ENCODE data around the gene SELENOK. TPM values are rescaled to one million over a fixed set of nuclear protein-coding genes. Genes with fewer than 3 reads are reported as not detected.
A peak's percentile ranks its signal among the peaks of the same experiment; 100 is the strongest.

SELENOK gene
- total and polyA plus RNA-seq, 2 of the 4 experiments (the other 2 are of a cell fraction), result 35.5 to 37.1 TPM

DNA sequence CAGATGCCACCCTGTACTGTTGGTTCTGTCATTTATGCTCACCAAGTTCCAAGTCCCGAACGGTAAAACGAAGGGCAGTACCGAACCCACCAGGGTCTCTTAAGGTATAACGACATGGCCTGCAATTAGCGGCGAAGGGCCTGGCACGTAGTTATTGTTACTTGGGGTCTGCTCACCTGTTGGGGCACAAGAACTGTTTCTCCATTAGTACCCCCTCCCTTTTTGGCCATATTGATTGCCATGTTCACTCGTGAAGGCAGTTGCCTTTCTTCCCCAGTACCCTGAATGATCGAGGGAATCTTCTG lies 44.9 kb downstream of the SELENOK start:
- ATAC-seq (ENCODE audit: low read depth) (no peak), DNase-seq (no peak)
- Histone ChIP-seq H3K27ac (ENCODE audit: insufficient read depth, low read length) (no peak overlapping the region), H3K23ac (ENCODE audit: low read depth, low read length) (no peak overlapping the region), H2AK5ac (ENCODE audit: low read depth, low read length) (no peak overlapping the region), H4K5ac (ENCODE audit: low read depth, low read length) (no peak overlapping the region), H3K79me1 (ENCODE audit: low read depth in 1 of 2, low read length in 2 of 2) (no peaks in the 10 kb centered on the region), H3K9me3 (ENCODE audit: control insufficient read depth, insufficient read depth, low read length) (peaks cover 3% of the 10 kb centered on the region; the same call in 1 of the 2 replicates), H3K4me2 (ENCODE audit: low read depth, low read length) (peak overlapping the region; percentile 36; the same call in 1 of the 2 replicates), H3K14ac (replicated peaks; ENCODE audit: low read depth, low read length) (no peak overlapping the region), H2AFZ (replicated peaks; ENCODE audit: low read length, poor library complexity) (peak overlapping the region; percentile 90), H3K4me1 (ENCODE audit: control insufficient read depth, insufficient read depth, low read length) (no peaks in the 10 kb centered on the region; the same call in 1 of the 2 replicates), H3K18ac (ENCODE audit: low read depth, low read length) (no peak overlapping the region), H4K91ac (ENCODE audit: insufficient read depth, low read depth, low read length) (no peak overlapping the region), H3K36me3 (ENCODE audit: control insufficient read depth, insufficient read depth, low read length) (no peaks in the 10 kb centered on the region), H2BK15ac (ENCODE audit: low read depth, low read length) (no peak overlapping the region), H3K4ac (ENCODE audit: low read depth, low read length) (no peak overlapping the region), H3K4me3 (ENCODE audit: insufficient read depth, low read depth, low read length) (no peak overlapping the region), H3K27me3 (ENCODE audit: control insufficient read depth, insufficient read depth, low read length) (peaks cover 58% of the 10 kb centered on the region), H2BK5ac (ENCODE audit: low read depth, low read length, poor library complexity, severe bottlenecking) (no peak overlapping the region), H4K20me1 (ENCODE audit: insufficient read depth, low read length) (no peaks in the 10 kb centered on the region), H3K9me1 (ENCODE audit: insufficient read depth, low read length) (no peaks in the 10 kb centered on the region), H2BK20ac (ENCODE audit: low read depth, low read length) (no peak overlapping the region), H4K8ac (ENCODE audit: low read depth in 2 of 2, low read length in 2 of 2) (no peak overlapping the region), H2AK9ac (replicated peaks; ENCODE audit: low read depth, low read length, poor library complexity) (no peak overlapping the region), H3K56ac (ENCODE audit: extremely low read depth, insufficient read depth, low read length) (no peak overlapping the region), H3K9ac (ENCODE audit: low read depth, low read length) (no peak overlapping the region), H2BK120ac (ENCODE audit: low read depth, low read length) (no peak overlapping the region)
- CTCF ChIA-PET, result no interaction called here
- TF ChIP-seq, protein P1, sequence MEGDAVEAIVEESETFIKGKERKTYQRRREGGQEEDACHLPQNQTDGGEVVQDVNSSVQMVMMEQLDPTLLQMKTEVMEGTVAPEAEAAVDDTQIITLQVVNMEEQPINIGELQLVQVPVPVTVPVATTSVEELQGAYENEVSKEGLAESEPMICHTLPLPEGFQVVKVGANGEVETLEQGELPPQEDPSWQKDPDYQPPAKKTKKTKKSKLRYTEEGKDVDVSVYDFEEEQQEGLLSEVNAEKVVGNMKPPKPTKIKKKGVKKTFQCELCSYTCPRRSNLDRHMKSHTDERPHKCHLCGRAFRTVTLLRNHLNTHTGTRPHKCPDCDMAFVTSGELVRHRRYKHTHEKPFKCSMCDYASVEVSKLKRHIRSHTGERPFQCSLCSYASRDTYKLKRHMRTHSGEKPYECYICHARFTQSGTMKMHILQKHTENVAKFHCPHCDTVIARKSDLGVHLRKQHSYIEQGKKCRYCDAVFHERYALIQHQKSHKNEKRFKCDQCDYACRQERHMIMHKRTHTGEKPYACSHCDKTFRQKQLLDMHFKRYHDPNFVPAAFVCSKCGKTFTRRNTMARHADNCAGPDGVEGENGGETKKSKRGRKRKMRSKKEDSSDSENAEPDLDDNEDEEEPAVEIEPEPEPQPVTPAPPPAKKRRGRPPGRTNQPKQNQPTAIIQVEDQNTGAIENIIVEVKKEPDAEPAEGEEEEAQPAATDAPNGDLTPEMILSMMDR (conservative IDR thresholded peaks at IDR 0.05; ENCODE audit: low read depth, low read length), result no peak
- TF ChIP-seq CEBPB (IDR thresholded peaks at IDR 0.05; ENCODE audit: low read depth, low read length) (no peak), NFE2L2 (IDR thresholded peaks at IDR 0.05; ENCODE audit: low read depth, low read length) (no peak), SMC3 (IDR thresholded peaks at IDR 0.05; ENCODE audit: low read depth, low read length) (no peak), FOS (IDR thresholded peaks at IDR 0.05; ENCODE audit: low read depth, low read length) (no peak), MAFK (IDR thresholded peaks at IDR 0.05; ENCODE audit: low read depth, low read length) (no peak), RCOR1 (IDR thresholded peaks at IDR 0.05; ENCODE audit: insufficient replicate concordance, low read length) (no peak), MAZ (IDR thresholded peaks at IDR 0.05; ENCODE audit: borderline replicate concordance, low read depth, low read length) (no peak), BHLHE40 (IDR thresholded peaks at IDR 0.05; ENCODE audit: low read depth, low read length) (no peak), CHD1 (IDR thresholded peaks at IDR 0.05; ENCODE audit: low read depth, low read length) (no peak), RAD21 (IDR thresholded peaks at IDR 0.05; ENCODE audit: low read length) (no peak), POLR2A (IDR thresholded peaks at IDR 0.05; ENCODE audit: low read depth, low read length) (no peak), RFX5 (IDR thresholded peaks at IDR 0.05; ENCODE audit: low read depth, low read length) (no peak), MXI1 (IDR thresholded peaks at IDR 0.05; ENCODE audit: borderline replicate concordance, low read depth, low read length) (no peak)
- TF ChIP-seq, protein P2, sequence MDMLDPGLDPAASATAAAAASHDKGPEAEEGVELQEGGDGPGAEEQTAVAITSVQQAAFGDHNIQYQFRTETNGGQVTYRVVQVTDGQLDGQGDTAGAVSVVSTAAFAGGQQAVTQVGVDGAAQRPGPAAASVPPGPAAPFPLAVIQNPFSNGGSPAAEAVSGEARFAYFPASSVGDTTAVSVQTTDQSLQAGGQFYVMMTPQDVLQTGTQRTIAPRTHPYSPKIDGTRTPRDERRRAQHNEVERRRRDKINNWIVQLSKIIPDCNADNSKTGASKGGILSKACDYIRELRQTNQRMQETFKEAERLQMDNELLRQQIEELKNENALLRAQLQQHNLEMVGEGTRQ (IDR thresholded peaks at IDR 0.05; ENCODE audit: low read depth, low read length), result no peak
- TF ChIP-seq, protein P3, sequence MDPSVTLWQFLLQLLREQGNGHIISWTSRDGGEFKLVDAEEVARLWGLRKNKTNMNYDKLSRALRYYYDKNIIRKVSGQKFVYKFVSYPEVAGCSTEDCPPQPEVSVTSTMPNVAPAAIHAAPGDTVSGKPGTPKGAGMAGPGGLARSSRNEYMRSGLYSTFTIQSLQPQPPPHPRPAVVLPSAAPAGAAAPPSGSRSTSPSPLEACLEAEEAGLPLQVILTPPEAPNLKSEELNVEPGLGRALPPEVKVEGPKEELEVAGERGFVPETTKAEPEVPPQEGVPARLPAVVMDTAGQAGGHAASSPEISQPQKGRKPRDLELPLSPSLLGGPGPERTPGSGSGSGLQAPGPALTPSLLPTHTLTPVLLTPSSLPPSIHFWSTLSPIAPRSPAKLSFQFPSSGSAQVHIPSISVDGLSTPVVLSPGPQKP (IDR thresholded peaks at IDR 0.05; ENCODE audit: borderline replicate concordance, low read depth, low read length), result no peak
- BruUV-seq (replicated peaks), result no TSS peak
- intact Hi-C loops (cut with micrococcal nuclease) (no loop called here), in situ Hi-C loops (cut with MboI; ENCODE audit: low sequenced_read_pairs) (no loop called here), dilution Hi-C loops (cut with HindIII; ENCODE audit: low sequenced_read_pairs, unreplicated experiment) (no loop called here)
- no CpG with 5 or more reads among the region's 10 CpGs for WGBS, 2 experiments (ENCODE audit: extremely low coverage in 2 of 2, insufficient read length in 1 of 2)
- POLR2A ChIA-PET (ENCODE audit: unreplicated experiment), result no interaction called here

Measured in IMR-90 (cell line).